ENCODE results near the gene PCDHGC3. TPM values are rescaled to one million over a fixed set of nuclear protein-coding genes. Genes with fewer than 3 reads are reported as not detected.

The PCDHGC3 gene
- total RNA-seq, 1 experiment from 2014 or later, result 1.2 TPM

DNA sequence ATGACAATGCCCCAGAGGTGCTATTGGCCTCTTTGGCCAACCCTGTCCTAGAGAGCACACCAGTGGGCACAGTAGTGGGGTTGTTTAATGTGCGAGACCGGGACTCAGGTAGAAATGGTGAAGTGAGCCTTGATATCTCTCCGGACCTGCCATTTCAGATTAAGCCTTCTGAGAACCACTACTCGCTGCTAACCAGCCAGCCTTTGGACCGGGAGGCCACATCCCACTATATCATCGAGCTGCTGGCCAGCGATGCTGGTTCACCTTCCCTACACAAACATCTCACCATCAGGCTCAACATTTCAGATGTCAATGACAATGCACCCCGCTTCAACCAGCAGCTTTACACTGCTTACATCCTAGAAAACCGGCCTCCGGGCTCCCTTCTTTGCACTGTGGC is 14.5 kb downstream of the PCDHGC3 start:
- H3K9me3 ChIP-seq (ENCODE audit: control insufficient read depth in 1 of 2, insufficient read depth in 1 of 2, low read depth in 1 of 2, low read length in 2 of 2), result no peaks in the 10 kb centered on the region
- H3K4me3 ChIP-seq (replicated peaks in 1 of 2; ENCODE audit: low read depth in 1 of 2, low read length in 2 of 2), result no peak overlapping the region
- no peak overlapping the region for H2AFZ ChIP-seq (ENCODE audit: low read depth, low read length, poor library complexity, severe bottlenecking)
- H4K20me1 ChIP-seq (ENCODE audit: insufficient read depth), result no peaks in the 10 kb centered on the region
- no peak for DNase-seq (ENCODE audit: low read depth, low spot score)
- H3K4me1 ChIP-seq (ENCODE audit: control insufficient read depth in 1 of 2, insufficient read depth in 2 of 2, low read length in 2 of 2), result no peaks in the 10 kb centered on the region
- intact Hi-C loops (cut with micrococcal nuclease), result no loop called here
- POLR2A ChIA-PET, result no interaction called here
- H3K4me2 ChIP-seq (ENCODE audit: low read length), result no peak overlapping the region
- RAD21 ChIA-PET (ENCODE audit: low non-redundant PET in 1 of 2, low total read pairs in 2 of 2, uncharacterized antibody in 2 of 2, unreplicated experiment in 2 of 2), result no interaction called here
- no peak for ATAC-seq
- no peak overlapping the region for H3K27ac ChIP-seq (ENCODE audit: low read depth, low read length)
- TF ChIP-seq YY1 (IDR thresholded peaks at IDR 0.05; ENCODE audit: extremely low read depth, insufficient replicate concordance, low read depth, low read length), result no peak
- TF ChIP-seq, protein P1, sequence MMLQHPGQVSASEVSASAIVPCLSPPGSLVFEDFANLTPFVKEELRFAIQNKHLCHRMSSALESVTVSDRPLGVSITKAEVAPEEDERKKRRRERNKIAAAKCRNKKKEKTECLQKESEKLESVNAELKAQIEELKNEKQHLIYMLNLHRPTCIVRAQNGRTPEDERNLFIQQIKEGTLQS (IDR thresholded peaks at IDR 0.05), result no peak
- no peak for TF ChIP-seq SRF (IDR thresholded peaks at IDR 0.05; ENCODE audit: low read depth)
- no peak for TF ChIP-seq TCF7L2 (IDR thresholded peaks at IDR 0.05; ENCODE audit: borderline replicate concordance, extremely low read depth, insufficient read depth, insufficient read length)
- TF ChIP-seq, protein P2, sequence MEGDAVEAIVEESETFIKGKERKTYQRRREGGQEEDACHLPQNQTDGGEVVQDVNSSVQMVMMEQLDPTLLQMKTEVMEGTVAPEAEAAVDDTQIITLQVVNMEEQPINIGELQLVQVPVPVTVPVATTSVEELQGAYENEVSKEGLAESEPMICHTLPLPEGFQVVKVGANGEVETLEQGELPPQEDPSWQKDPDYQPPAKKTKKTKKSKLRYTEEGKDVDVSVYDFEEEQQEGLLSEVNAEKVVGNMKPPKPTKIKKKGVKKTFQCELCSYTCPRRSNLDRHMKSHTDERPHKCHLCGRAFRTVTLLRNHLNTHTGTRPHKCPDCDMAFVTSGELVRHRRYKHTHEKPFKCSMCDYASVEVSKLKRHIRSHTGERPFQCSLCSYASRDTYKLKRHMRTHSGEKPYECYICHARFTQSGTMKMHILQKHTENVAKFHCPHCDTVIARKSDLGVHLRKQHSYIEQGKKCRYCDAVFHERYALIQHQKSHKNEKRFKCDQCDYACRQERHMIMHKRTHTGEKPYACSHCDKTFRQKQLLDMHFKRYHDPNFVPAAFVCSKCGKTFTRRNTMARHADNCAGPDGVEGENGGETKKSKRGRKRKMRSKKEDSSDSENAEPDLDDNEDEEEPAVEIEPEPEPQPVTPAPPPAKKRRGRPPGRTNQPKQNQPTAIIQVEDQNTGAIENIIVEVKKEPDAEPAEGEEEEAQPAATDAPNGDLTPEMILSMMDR (IDR thresholded peaks at IDR 0.05 in 2 of 3, conservative IDR thresholded peaks at IDR 0.05 in 1 of 3; ENCODE audit: borderline replicate concordance in 1 of 3, insufficient read depth in 1 of 3, low read depth in 2 of 3, low read length in 2 of 3), result no peak
- TF ChIP-seq, protein P3, sequence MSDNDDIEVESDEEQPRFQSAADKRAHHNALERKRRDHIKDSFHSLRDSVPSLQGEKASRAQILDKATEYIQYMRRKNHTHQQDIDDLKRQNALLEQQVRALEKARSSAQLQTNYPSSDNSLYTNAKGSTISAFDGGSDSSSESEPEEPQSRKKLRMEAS (IDR thresholded peaks at IDR 0.05), result no peak
- no peak for TF ChIP-seq ZNF274 (IDR thresholded peaks at IDR 0.05; ENCODE audit: low read depth, low read length)
- no peak for TF ChIP-seq EZH2phosphoT487 (IDR thresholded peaks at IDR 0.05; ENCODE audit: borderline replicate concordance)
- no peak for TF ChIP-seq EGR1 (IDR thresholded peaks at IDR 0.05; ENCODE audit: low read depth)
- no peak for TF ChIP-seq POLR2A (IDR thresholded peaks at IDR 0.05; ENCODE audit: borderline replicate concordance, extremely low read depth, insufficient read depth, insufficient read length)
- TF ChIP-seq, protein P4, sequence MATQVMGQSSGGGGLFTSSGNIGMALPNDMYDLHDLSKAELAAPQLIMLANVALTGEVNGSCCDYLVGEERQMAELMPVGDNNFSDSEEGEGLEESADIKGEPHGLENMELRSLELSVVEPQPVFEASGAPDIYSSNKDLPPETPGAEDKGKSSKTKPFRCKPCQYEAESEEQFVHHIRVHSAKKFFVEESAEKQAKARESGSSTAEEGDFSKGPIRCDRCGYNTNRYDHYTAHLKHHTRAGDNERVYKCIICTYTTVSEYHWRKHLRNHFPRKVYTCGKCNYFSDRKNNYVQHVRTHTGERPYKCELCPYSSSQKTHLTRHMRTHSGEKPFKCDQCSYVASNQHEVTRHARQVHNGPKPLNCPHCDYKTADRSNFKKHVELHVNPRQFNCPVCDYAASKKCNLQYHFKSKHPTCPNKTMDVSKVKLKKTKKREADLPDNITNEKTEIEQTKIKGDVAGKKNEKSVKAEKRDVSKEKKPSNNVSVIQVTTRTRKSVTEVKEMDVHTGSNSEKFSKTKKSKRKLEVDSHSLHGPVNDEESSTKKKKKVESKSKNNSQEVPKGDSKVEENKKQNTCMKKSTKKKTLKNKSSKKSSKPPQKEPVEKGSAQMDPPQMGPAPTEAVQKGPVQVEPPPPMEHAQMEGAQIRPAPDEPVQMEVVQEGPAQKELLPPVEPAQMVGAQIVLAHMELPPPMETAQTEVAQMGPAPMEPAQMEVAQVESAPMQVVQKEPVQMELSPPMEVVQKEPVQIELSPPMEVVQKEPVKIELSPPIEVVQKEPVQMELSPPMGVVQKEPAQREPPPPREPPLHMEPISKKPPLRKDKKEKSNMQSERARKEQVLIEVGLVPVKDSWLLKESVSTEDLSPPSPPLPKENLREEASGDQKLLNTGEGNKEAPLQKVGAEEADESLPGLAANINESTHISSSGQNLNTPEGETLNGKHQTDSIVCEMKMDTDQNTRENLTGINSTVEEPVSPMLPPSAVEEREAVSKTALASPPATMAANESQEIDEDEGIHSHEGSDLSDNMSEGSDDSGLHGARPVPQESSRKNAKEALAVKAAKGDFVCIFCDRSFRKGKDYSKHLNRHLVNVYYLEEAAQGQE (IDR thresholded peaks at IDR 0.05; ENCODE audit: low read depth), result no peak
- TF ChIP-seq CBX3 (IDR thresholded peaks at IDR 0.05; ENCODE audit: low read depth), result no peak
- TF ChIP-seq, protein P5, sequence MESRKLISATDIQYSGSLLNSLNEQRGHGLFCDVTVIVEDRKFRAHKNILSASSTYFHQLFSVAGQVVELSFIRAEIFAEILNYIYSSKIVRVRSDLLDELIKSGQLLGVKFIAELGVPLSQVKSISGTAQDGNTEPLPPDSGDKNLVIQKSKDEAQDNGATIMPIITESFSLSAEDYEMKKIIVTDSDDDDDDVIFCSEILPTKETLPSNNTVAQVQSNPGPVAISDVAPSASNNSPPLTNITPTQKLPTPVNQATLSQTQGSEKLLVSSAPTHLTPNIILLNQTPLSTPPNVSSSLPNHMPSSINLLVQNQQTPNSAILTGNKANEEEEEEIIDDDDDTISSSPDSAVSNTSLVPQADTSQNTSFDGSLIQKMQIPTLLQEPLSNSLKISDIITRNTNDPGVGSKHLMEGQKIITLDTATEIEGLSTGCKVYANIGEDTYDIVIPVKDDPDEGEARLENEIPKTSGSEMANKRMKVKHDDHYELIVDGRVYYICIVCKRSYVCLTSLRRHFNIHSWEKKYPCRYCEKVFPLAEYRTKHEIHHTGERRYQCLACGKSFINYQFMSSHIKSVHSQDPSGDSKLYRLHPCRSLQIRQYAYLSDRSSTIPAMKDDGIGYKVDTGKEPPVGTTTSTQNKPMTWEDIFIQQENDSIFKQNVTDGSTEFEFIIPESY (IDR thresholded peaks at IDR 0.05; ENCODE audit: extremely low read depth, insufficient replicate concordance, low read length), result no peak
- no peak for TF ChIP-seq FOSL1 (IDR thresholded peaks at IDR 0.05; ENCODE audit: low read depth)
- H3K79me2 ChIP-seq (ENCODE audit: insufficient read depth, low read length), result no peaks in the 10 kb centered on the region
- H3K9me2 ChIP-seq (ENCODE audit: insufficient read depth), result no peaks in the 10 kb centered on the region
- CTCF ChIA-PET, result no interaction called here
- no TSS peak for BruUV-seq (replicated peaks)
- H3K36me3 ChIP-seq (ENCODE audit: control insufficient read depth in 1 of 2, insufficient read depth in 2 of 2, low read length in 2 of 2), result no peaks in the 10 kb centered on the region
- H3K9ac ChIP-seq (ENCODE audit: low read length), result no peak overlapping the region
- no peaks in the 10 kb centered on the region for H3K27me3 ChIP-seq (ENCODE audit: insufficient read depth, low read length)
